Caco-2 (cell line): ENCODE measurements around the gene CYP2S1. TPM values are rescaled to one million over a fixed set of nuclear protein-coding genes. Genes with fewer than 3 reads are reported as not detected.

ENCODE experiments used
- BruUV-seq: library from RNA; stranded (reverse); fragments of 400-500 nt; replicated peaks from 2 replicates; lab custom pipeline; 2021; lab: Mats Ljungman, UMichigan
- CTCF ChIA-PET: fragments of 300-600 bp; sonication (Branson Sonifier 250); formaldehyde crosslinking; loops from one replicate; lab custom pipeline; 2022; ENCODE audit warnings: antibody characterized with exemption; lab: Charles Lee
- POLR2A ChIA-PET: fragments of 300-600 bp; sonication (Branson Sonifier 250); formaldehyde crosslinking; loops from one replicate; lab custom pipeline; 2022; ENCODE audit warnings: antibody characterized with exemption; lab: Charles Lee
- DNase-seq, 2 experiments: peaks; one replicate each; pipeline versions ENCODE4 v3.0.0 to v3.0.0-alpha.2; 2020 to 2022
- H3K27me3 ChIP-seq: replicated peaks from 2 replicates; pipeline ENCODE4 v1.6.0; 2011; ENCODE audit warnings: low read length; ENCODE audit not compliant: control insufficient read depth, insufficient read depth
- H3K36me3 ChIP-seq: 2 replicates; pipeline ENCODE4 v1.5.1; 2011; ENCODE audit warnings: low read length; ENCODE audit not compliant: control insufficient read depth, insufficient read depth
- H3K4me1 ChIP-seq: fragments of 250-450 bp; sonication (Bioruptor Pico); 2 replicates; pipeline ENCODE4 v1.5.1; 2020; ENCODE audit warnings: mild to moderate bottlenecking
- H3K4me3 ChIP-seq: 2 replicates; pipeline ENCODE4 v1.5.1; 2011; ENCODE audit warnings: low read depth, mild to moderate bottlenecking, control low read depth, low read length
- H3K9me3 ChIP-seq: fragments of 250-450 bp; sonication (Bioruptor Pico); 2 replicates; pipeline ENCODE4 v1.5.1; 2020; ENCODE audit warnings: mild to moderate bottlenecking, moderate library complexity
- H3K27ac Mint-ChIP-seq: one replicate; pipeline ENCODE4 v1.8.0; 2022; ENCODE audit warnings: mixed read lengths; ENCODE audit not compliant: unreplicated experiment
- H3K27me3 Mint-ChIP-seq: one replicate; pipeline ENCODE4 v1.8.0; 2022; ENCODE audit warnings: mixed read lengths; ENCODE audit not compliant: insufficient read depth, unreplicated experiment
- H3K36me3 Mint-ChIP-seq: one replicate; pipeline ENCODE4 v1.8.0; 2022; ENCODE audit warnings: mild to moderate bottlenecking, mixed read lengths; ENCODE audit not compliant: insufficient read depth, unreplicated experiment
- H3K4me1 Mint-ChIP-seq: one replicate; pipeline ENCODE4 v1.8.0; 2022; ENCODE audit warnings: low read depth, mixed read lengths; ENCODE audit not compliant: unreplicated experiment
- H3K4me3 Mint-ChIP-seq: one replicate; pipeline ENCODE4 v1.8.0; 2022; ENCODE audit warnings: mild to moderate bottlenecking, moderate library complexity, mixed read lengths; ENCODE audit not compliant: unreplicated experiment
- H3K9me3 Mint-ChIP-seq: one replicate; pipeline ENCODE4 v1.8.0; 2022; ENCODE audit warnings: mixed read lengths; ENCODE audit not compliant: unreplicated experiment
- CTCF ChIP-seq, 2 experiments: fragments of 200-600 bp in 1 of 2; IDR thresholded peaks; 1 replicate in 1 of 2; 2 replicates in 1 of 2; pipeline versions ENCODE4 v1.5.1 to v1.8.0; 2011 to 2022; ENCODE audit warnings: antibody characterized with exemption in 1 of 2, control low read depth in 1 of 2, inconsistent platforms in 1 of 2, low read depth in 1 of 2, low read length in 1 of 2, mild to moderate bottlenecking in 1 of 2, moderate library complexity in 1 of 2; ENCODE audit not compliant: insufficient read depth in 1 of 2, severe bottlenecking in 1 of 2, unreplicated experiment in 1 of 2
- intact Hi-C: fragments of 100-400 bp; cut with micrococcal nuclease; formaldehyde crosslinking; loops from one replicate; pipeline ENCODE4 v1.10.0; 2022; ENCODE audit not compliant: unreplicated experiment
- total RNA-seq: library from RNA; stranded (reverse); gene quantifications from 2 replicates; pipeline ENCODE4 v1.2.3, GENCODE V29; 2022

Gene CYP2S1
- total RNA-seq, 1 experiment from 2014 or later, result 56.0 TPM

GRCh38 chr19:41223431-41224234 lies 30.6 kb downstream of the CYP2S1 start:
- CTCF ChIA-PET, result no interaction called here

GRCh38 chr19:41224632-41225031 lies 31.6 kb downstream of the CYP2S1 start:
- POLR2A ChIA-PET, result no interaction called here
- Histone ChIP-seq H3K27me3 (no peaks in the 10 kb centered on the region), H3K36me3 (no peaks in the 10 kb centered on the region), H3K4me3 (no peak overlapping the region), H3K9me3 (no peaks in the 10 kb centered on the region), H3K4me1 (peaks cover 15% of the 10 kb centered on the region; the same call in 1 of the 2 replicates)
- no TSS peak for BruUV-seq
- Mint-ChIP-seq H3K27me3 (no peaks in the 10 kb centered on the region), H3K9me3 (no peaks in the 10 kb centered on the region), H3K36me3 (no peaks in the 10 kb centered on the region), H3K27ac (no peak overlapping the region), H3K4me3 (no peak overlapping the region), H3K4me1 (peaks cover 25% of the 10 kb centered on the region)
- no peak for TF ChIP-seq CTCF (IDR thresholded peaks at IDR 0.05; ENCODE audit: insufficient read depth in 1 of 2, low read depth in 1 of 2, low read length in 1 of 2, severe bottlenecking in 1 of 2, unreplicated experiment in 1 of 2)
- CTCF ChIA-PET, result interaction anchor here (0.5 kb wide), 1 partner anchor 80 kb away, joined by 3 read pairs; no protein-coding TSS in a partner anchor
- intact Hi-C loops, result no loop called here
- DNase-seq, result no peak

More at GRCh38 chr19:41223431-41224234, 30.6 kb downstream of the CYP2S1 start:
- H3K36me3 ChIP-seq, result no peaks in the 10 kb centered on the region
- Mint-ChIP-seq H3K27ac (peak overlapping the region; percentile 3), H3K4me3 (no peak overlapping the region), H3K4me1 (peaks cover 30% of the 10 kb centered on the region), H3K27me3 (no peaks in the 10 kb centered on the region), H3K36me3 (no peaks in the 10 kb centered on the region), H3K9me3 (no peaks in the 10 kb centered on the region)
- intact Hi-C loops, result no loop called here
- POLR2A ChIA-PET, result no interaction called here
- H3K9me3 ChIP-seq, result no peaks in the 10 kb centered on the region
- DNase-seq, result no peak
- no TSS peak for BruUV-seq
- H3K4me3 ChIP-seq, result no peak overlapping the region
- peaks cover 19% of the 10 kb centered on the region; the same call in 1 of the 2 replicates for H3K4me1 ChIP-seq
- no peaks in the 10 kb centered on the region for H3K27me3 ChIP-seq
- TF ChIP-seq CTCF (IDR thresholded peaks at IDR 0.05; ENCODE audit: insufficient read depth in 1 of 2, low read depth in 1 of 2, low read length in 1 of 2, severe bottlenecking in 1 of 2, unreplicated experiment in 1 of 2), result no peak

- intact Hi-C loops, result loop anchor here (1.0 kb wide), 1 partner anchor 38 kb away; no protein-coding TSS in a partner anchor
- Histone ChIP-seq H3K36me3 (no peaks in the 10 kb centered on the region), H3K9me3 (no peaks in the 10 kb centered on the region), H3K27me3 (no peaks in the 10 kb centered on the region), H3K4me3 (peak overlapping the region; percentile 62), H3K4me1 (0 out of 2 replicates have a peak, but pooled peaks cover 15% of the 10 kb centered on the region)
- H3K4me1 Mint-ChIP-seq, result peaks cover 19% of the 10 kb centered on the region
- peak; percentile 63 to 80 for DNase-seq
- no peaks in the 10 kb centered on the region for H3K27me3 Mint-ChIP-seq
- no peak for TF ChIP-seq CTCF (IDR thresholded peaks at IDR 0.05; ENCODE audit: insufficient read depth in 1 of 2, low read depth in 1 of 2, low read length in 1 of 2, severe bottlenecking in 1 of 2, unreplicated experiment in 1 of 2)
- ChIA-PET CTCF (interaction anchor here (0.5 to 1.2 kb wide), 6 partner anchors 17 to 106 kb away, joined by 3 to 17 read pairs (median 4); no protein-coding TSS in a partner anchor), POLR2A (interaction anchor here (0.7 to 1.6 kb wide), 4 partner anchors 21 to 509 kb away, joined by 3 to 15 read pairs (median 6); partner anchors contain the start of genes COQ8B, HNRNPUL1 and ITPKC)
- H3K4me3 Mint-ChIP-seq, result peak overlapping the region; percentile 78
- H3K27ac Mint-ChIP-seq, result peak overlapping the region; percentile 81
- no peaks in the 10 kb centered on the region for H3K36me3 Mint-ChIP-seq
- TSS peak; percentile 84 for BruUV-seq
- no peaks in the 10 kb centered on the region for H3K9me3 Mint-ChIP-seq
These were observed 32.4 kb downstream of the CYP2S1 start for GRCh38 chr19:41225238-41226052.
